GM19372 (cell line): ENCODE results near the gene MREG.
"Not testable (repeated sequence)": the region's sequence is repeated elsewhere in the genome, so short reads cannot be mapped to it uniquely, and the experiment has no call there.

Experiments used
- ATAC-seq: cut with Tn5 transposase; IDR thresholded peaks from one replicate; pipeline ENCODE4 v1.9.1; 2021; ENCODE audit warnings: mild to moderate bottlenecking, low read depth, moderate library complexity; ENCODE audit not compliant: unreplicated experiment

Gene MREG

DNA sequence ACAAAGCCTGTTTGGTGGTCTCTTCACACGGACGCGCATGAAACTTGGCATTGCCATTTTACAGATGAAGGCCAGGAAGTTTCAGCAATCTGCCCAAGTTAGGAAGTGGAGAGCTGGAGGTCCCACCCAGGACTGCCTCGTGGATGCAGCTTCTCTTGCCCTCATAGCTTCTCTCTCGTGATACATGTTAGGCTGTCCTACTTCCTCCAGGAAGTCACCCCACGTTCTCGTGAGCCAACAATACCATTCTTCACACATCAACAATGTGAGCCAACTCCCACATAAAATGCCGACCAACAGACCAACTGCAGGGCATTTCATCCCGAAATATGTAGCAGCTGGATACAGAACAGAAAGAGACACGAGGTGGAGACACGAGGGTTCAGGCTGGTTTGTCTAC lies 85.3 kb downstream of the MREG start:
- ATAC-seq: no peak

DNA sequence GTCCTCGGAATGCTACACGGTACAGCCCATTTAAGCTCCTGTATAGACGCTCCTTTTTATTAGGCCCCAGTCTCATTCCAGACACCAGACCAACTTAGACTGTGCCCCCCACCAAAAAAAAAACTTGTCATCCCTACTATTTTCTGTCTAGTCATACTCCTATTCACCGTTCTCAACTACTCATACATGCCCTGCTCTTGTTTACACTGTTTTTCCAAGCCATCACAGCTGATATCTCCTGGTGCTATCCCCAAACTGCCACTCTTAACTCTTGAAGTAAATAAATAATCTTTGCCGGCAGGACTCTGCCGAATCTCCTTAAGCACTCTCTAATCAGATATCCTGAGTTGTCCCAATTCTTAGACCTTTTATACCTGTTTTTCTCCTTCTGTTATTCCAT lies 86.4 kb downstream of the MREG start:
- not testable (repeated sequence) for ATAC-seq

GRCh38 chr2:215921895-215922294 lies 91.5 kb downstream of the MREG start:
- ATAC-seq: no peak

- peak; percentile 47 for ATAC-seq
These were observed 92.9 kb downstream of the MREG start for GRCh38 chr2:215920244-215921100.

DNA sequence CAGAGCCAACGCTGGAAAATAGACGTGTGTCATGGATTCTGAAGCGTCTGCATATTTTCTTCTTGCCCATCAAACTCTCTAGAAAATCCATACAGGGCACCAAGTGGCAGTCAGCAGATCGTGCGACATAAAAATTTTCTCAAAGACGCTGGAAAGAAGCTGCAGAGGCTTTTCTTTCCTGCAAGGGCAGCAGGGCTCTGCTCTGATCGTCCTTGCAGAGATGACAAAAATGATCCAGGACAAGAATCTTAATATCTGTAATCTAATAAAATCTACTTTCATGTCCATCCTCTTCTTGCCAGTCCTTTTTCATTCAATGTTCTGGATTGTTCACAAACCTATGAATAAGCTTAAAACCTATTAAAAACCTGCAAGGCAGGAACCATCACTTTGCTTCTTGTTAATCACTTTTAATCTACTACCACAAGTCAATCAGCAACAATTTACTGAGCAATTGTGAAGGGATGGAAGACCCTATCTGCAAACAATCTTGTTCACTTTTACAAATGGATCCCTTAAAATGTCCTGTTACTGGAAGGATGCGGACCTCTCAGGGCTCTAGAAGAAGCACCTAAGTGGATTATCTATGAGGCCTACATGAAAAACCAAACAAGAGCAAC lies 93.6 kb downstream of the MREG start:
- ATAC-seq: no peak

DNA sequence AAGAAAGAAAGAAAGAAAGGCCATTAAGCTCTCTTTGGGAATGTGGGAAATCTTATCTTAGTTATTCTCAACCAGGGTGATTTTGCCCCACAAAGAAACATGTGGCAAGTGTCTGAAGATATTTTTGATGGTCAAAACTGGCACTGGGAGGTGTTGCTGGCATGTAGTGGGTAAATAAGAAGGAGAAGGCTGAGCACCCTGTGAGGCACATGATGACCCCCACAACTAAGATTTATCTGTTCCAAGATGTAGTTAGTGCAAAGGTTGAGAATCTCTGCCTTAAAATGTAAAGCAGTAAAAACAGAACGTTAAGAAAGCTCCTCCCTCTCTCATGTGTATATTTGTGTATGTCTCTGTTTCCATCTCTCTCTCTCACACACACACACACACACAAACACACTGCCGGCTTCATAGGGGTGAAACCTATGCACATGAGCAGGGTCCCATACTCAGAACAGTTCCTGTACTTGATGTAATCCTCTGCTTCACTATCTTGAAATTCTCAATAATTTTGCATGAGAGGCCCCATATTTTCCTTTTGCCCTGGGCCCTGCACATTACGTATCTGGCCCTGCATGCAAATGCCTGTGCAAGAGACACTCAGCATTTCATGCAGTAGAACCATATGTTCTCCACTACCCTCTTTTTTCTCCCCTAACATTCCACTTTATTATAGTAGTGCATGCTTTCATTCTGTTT lies 94.3 kb downstream of the MREG start:
- no peak for ATAC-seq

- ATAC-seq: peak; percentile 69
These were observed 95.3 kb downstream of the MREG start for GRCh38 chr2:215917953-215918620.

DNA sequence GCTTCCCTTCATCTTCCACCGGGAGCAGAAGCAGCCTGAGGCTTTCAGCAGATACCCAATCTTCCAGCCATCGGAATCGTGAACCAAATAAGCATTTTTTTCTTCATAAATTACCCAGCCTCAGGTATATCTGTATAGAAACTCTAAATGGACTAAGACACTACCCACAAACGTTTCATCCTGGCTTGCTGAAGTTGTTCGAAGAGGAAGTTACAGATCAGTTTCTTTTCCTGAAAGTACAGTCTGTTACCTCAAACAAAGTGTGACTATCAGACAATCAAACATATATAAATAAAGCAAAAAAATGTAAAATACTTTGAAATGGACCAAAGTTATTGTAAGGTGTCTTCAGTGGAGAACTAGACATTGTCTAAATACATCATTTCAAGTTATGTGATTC lies 97.9 kb downstream of the MREG start:
- ATAC-seq: no peak

DNA sequence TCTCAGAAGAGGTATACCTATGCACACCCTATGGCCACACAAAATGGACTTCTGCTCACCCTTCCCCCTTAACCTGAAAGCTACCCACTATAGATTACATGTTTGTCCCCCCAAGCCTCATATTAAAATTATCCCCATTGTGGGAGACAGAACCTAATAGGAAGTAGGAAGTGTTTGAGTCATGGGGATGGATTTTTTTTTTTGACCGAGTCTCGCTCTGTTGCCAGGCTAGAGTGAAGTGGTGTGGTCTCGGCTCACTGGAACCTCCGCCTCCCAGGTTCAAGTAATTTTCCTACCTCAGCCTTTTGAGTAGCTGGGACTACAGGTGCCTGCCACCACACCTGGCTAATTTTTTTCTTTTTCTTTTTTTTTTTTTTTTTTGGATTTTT lies 98.6 kb downstream of the MREG start:
- ATAC-seq: no peak

GRCh38 chr2:215914054-215914776 lies 99.1 kb downstream of the MREG start:
- ATAC-seq: no peak

DNA sequence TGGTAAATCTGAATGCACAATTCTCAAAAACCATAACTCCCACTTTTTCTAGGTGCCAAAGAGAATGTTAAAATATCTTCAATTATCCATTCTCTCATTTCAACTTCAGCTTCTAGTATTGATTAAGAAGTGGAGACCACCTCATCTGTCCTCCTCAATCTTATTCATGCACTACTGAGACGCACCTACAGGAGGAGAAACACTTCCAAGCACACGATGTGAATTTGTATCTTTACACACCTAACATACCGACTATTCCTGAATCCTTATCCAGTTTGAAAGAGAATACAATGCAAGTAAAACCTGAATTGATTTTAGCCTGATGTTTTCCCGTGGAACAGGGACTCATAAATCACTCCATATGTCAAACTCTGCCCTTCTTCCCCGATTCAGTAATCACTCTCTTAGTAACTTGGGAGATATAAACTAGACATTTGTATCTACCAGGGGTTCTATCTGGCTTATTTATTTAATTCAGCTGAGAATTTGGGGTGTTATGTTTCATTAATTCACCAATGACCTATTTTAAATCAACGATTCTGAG lies 101.0 kb downstream of the MREG start:
- no peak for ATAC-seq

GRCh38 chr2:215911301-215912085 lies 101.9 kb downstream of the MREG start:
- ATAC-seq: no peak

- no peak for ATAC-seq
These were observed 103.2 kb downstream of the MREG start for GRCh38 chr2:215910180-215910579.

- ATAC-seq: no peak
These were observed 106.2 kb downstream of the MREG start for GRCh38 chr2:215907147-215907546.

- ATAC-seq: no peak
These were observed 106.9 kb downstream of the MREG start for GRCh38 chr2:215906458-215906857.

GRCh38 chr2:215905691-215906090 lies 107.7 kb downstream of the MREG start:
- no peak for ATAC-seq

DNA sequence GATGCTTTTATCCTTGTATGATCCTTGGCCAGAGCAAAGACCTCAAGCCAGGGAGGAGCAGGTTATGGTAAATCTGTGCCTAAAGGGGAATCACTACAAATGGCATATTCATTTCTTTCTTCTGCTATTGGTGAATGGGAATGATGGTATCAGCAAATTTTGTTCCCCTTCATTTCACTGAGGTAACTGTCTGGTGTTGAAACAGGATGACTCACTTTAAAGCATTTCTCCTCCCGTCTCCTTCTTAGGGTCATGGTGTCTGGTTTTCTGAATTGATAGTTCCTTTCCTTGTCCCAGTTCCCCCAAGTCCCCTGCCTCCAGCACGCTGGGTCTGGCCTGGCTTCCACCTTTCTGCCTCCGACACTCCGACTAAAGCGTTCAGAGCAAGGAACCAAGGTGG lies 109.2 kb downstream of the MREG start:
- ATAC-seq: no peak

DNA sequence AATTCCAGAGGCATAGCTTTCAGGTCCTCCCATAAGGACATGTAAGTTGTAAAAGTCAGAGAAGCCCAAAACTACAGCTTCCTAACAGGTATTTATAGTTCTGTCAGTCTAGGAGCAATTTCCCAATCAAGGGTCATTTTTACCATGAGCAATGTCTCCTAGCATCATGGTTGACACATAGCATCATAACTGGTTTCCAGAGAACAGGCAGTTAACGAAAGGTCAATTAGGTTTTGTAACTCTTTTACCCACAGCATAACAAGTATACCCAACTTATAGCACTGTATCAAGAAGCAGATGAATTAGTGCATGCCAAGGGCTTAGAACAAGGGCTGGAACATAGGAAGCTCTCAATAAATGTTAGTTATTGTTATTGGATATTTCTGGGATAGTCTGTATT lies 110.1 kb downstream of the MREG start:
- no peak for ATAC-seq

GRCh38 chr2:215901796-215902195 lies 111.6 kb downstream of the MREG start:
- ATAC-seq: no peak
